HepG2 (cell line): ENCODE measurements around the gene IQSEC1. TPM values are rescaled to one million over a fixed set of nuclear protein-coding genes. Genes with fewer than 3 reads are reported as not detected.

ENCODE experiments used
- GATA4 ChIP-seq: sonication (generic); IDR thresholded peaks from 2 replicates; pipeline ENCODE4 v1.6.1; 2016; ENCODE audit warnings: antibody characterized with exemption, low read depth, borderline replicate concordance
- HCFC1 ChIP-seq: fragments of 150-350 bp; IDR thresholded peaks from 2 replicates; pipeline ENCODE4 v1.6.1; 2014; ENCODE audit warnings: low read depth, low read length
- KDM2A ChIP-seq: sonication (generic); formaldehyde crosslinking; IDR thresholded peaks from 2 replicates; pipeline ENCODE4 v1.4.0; 2020; ENCODE audit warnings: low read depth, missing genetic modification reagents, borderline replicate concordance
- PHF21A ChIP-seq: sonication (generic); formaldehyde crosslinking; IDR thresholded peaks from 2 replicates; pipeline ENCODE4 v1.5.0; 2020; ENCODE audit warnings: mild to moderate bottlenecking, missing genetic modification reagents
- SALL2 ChIP-seq: sonication (generic); formaldehyde crosslinking; IDR thresholded peaks from 2 replicates; pipeline ENCODE4 v1.8.1; 2023; ENCODE audit warnings: mild to moderate bottlenecking, missing genetic modification reagents, inconsistent platforms
- STAT6 ChIP-seq: sonication (generic); formaldehyde crosslinking; IDR thresholded peaks from 2 replicates; pipeline ENCODE4 v1.4.0; 2020; ENCODE audit warnings: missing genetic modification reagents, mild to moderate bottlenecking, borderline replicate concordance
- ZBTB20 ChIP-seq: sonication (generic); formaldehyde crosslinking; IDR thresholded peaks from 2 replicates; pipeline ENCODE4 v1.8.1; 2023; ENCODE audit warnings: missing genetic modification reagents, low read depth, mild to moderate bottlenecking, borderline replicate concordance
- ZMYM2 ChIP-seq: sonication (generic); formaldehyde crosslinking; IDR thresholded peaks from 2 replicates; pipeline ENCODE4 v1.8.0; 2022; ENCODE audit warnings: mild to moderate bottlenecking, missing genetic modification reagents
- ZNF17 ChIP-seq: sonication (generic); formaldehyde crosslinking; IDR thresholded peaks from 2 replicates; pipeline ENCODE4 v1.5.0; 2020; ENCODE audit warnings: mild to moderate bottlenecking, missing genetic modification reagents
- ZNF30 ChIP-seq: sonication (generic); formaldehyde crosslinking; IDR thresholded peaks from 2 replicates; pipeline ENCODE4 v1.5.0; 2020; ENCODE audit warnings: mild to moderate bottlenecking, missing genetic modification reagents
- ZNF335 ChIP-seq: sonication (generic); formaldehyde crosslinking; IDR thresholded peaks from 2 replicates; pipeline ENCODE4 v1.4.0; 2020; ENCODE audit warnings: missing genetic modification reagents
- ZNF407 ChIP-seq: sonication (generic); formaldehyde crosslinking; IDR thresholded peaks from one replicate; pipeline ENCODE4 v1.5.1; 2020; ENCODE audit warnings: mild to moderate bottlenecking, missing genetic modification reagents; ENCODE audit errors: not compliant biosample characterization
- ZNF546 ChIP-seq: sonication (generic); formaldehyde crosslinking; conservative IDR thresholded peaks from 2 replicates; pipeline ENCODE4 v1.8.1; 2023; ENCODE audit warnings: mild to moderate bottlenecking, missing genetic modification reagents
- ZNF552 ChIP-seq: sonication (generic); formaldehyde crosslinking; IDR thresholded peaks from 2 replicates; pipeline ENCODE4 v1.9.0; 2022; ENCODE audit warnings: missing genetic modification reagents, mild to moderate bottlenecking, borderline replicate concordance
- ZNF556 ChIP-seq: sonication (generic); formaldehyde crosslinking; IDR thresholded peaks from 2 replicates; pipeline ENCODE4 v1.4.0; 2020; ENCODE audit warnings: mild to moderate bottlenecking, missing genetic modification reagents, borderline replicate concordance
- ZNF614 ChIP-seq: IDR thresholded peaks from 2 replicates; pipeline ENCODE4 v1.6.1; 2018; ENCODE audit warnings: missing biosample characterization, missing genetic modification reagents, inconsistent platforms, borderline replicate concordance
- ZNF619 ChIP-seq: sonication (generic); formaldehyde crosslinking; IDR thresholded peaks from 2 replicates; pipeline ENCODE4 v1.4.0; 2020; ENCODE audit warnings: mild to moderate bottlenecking, missing genetic modification reagents
- ZNF792 ChIP-seq: IDR thresholded peaks from 2 replicates; pipeline ENCODE4 v1.6.1; 2016
- polyA plus RNA-seq, 8 experiments: library from polyadenylated mRNA; depleted of rRNA in 3 of 8; stranded (reverse) in 7 of 8; unstranded in 1 of 8; fragments of >200 nt; fragmentation: Illumina TruSeq in 4 of 8; extraction: Trizol in 4 of 8; gene quantifications; 2 replicates each; pipeline versions ENCODE4 v1.2.1 to v1.2.3, GENCODE V29; 2011 to 2016; ENCODE audit warnings: low read depth in 4 of 8, missing spikeins in 1 of 8, mixed read lengths in 1 of 8; ENCODE audit not compliant: insufficient read depth in 1 of 8
- total RNA-seq, 5 experiments: library from RNA; depleted of rRNA; stranded (reverse); fragments of >200 nt; fragmentation: Illumina TruSeq; extraction: Trizol; gene quantifications; 2 replicates each; pipeline ENCODE4 v1.2.3, GENCODE V29; 2016; ENCODE audit warnings: low read depth in 1 of 5

IQSEC1 gene
- total and polyA plus RNA-seq, 2 of the 13 experiments (the other 11 are each of a cell fraction or from before 2014, with no cell fraction given) = 17.4 to 20.2 TPM

- TF ChIP-seq ZNF407 (CRISPR knock-in tag) (no peak), GATA4 (peak; percentile 39; the same call in 1 of the 2 replicates), ZNF30 (CRISPR knock-in tag) (no peak), ZMYM2 (0 out of 2 replicates have a peak, but pooled peaks have one; percentile 31), KDM2A (CRISPR knock-in tag) (0 out of 2 replicates have a peak, but pooled peaks have one; percentile 40), STAT6 (peak; percentile 84; the same call in 1 of the 2 replicates), ZNF614 (CRISPR knock-in tag) (peak; percentile 61; the same call in 1 of the 2 replicates), PHF21A (CRISPR knock-in tag) (peak; percentile 94), ZNF17 (CRISPR knock-in tag) (no peak), ZNF546 (no peak), HCFC1 (0 out of 2 replicates have a peak, but pooled peaks have one; percentile 6), ZNF619 (CRISPR knock-in tag) (0 out of 2 replicates have a peak, but pooled peaks have one; percentile 32), ZNF335 (CRISPR knock-in tag) (peak; percentile 32; the same call in 1 of the 2 replicates), ZNF792 (CRISPR knock-in tag) (peak; percentile 91), SALL2 (CRISPR knock-in tag) (no peak; the same call in 1 of the 2 replicates), ZNF556 (peak; percentile 48; the same call in 1 of the 2 replicates), ZNF552 (CRISPR knock-in tag) (no peak), ZBTB20 (CRISPR knock-in tag) (no peak)
Observed at GRCh38 chr3:12964711-12965612, 108.3 kb downstream of the IQSEC1 start (continued).
